GM19395 (cell line): Measurements from ENCODE around the gene ADD1.
"Not testable (repeated sequence)": the region's sequence is repeated elsewhere in the genome, so short reads cannot be mapped to it uniquely, and the experiment has no call there.

Experiments used
- ATAC-seq: cut with Tn5 transposase; IDR thresholded peaks from one replicate; pipeline ENCODE4 v1.9.1; 2021; ENCODE audit warnings: mild to moderate bottlenecking, moderate library complexity; ENCODE audit not compliant: unreplicated experiment

The ADD1 gene

GRCh38 chr4:2942037-2942531 is 98.4 kb downstream of the ADD1 start:
- ATAC-seq = no peak

GRCh38 chr4:2942532-2943363 is 99.1 kb downstream of the ADD1 start:
- no peak for ATAC-seq

DNA sequence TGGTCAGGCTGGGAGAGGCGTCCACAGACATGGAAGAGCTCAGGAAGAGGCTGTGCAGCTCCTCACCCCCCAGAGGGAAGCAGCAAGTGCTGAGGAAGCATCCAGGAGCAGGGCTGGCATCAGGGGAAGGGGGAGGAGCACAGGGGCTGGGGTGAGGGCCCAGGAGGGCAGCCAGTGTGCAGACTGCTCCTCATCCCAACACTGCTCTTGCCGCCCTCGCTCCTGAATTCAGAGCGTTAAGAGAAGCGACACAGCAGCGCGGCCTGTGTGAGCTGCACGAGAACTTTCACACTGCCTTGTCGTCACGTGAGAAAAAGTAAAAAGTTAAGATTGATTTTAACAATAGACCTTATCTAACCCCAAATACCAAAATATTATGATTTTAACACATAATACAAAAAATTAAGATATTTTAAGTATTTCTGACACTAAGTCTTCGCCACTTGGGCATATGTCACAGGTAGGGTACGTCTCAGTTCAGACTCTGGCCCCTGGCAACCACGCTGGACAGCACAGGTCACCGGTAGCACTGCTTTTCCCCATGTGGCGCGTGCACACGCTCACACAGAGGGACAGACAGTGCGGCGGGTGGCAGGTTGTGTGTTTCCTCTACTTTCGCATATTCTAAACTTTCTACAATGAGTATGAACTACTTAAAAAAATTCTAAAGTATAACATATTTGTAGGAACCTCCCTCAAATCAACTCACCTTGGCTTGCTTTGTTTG is 99.9 kb downstream of the ADD1 start:
- no peak for ATAC-seq

GRCh38 chr4:2944091-2944482 is 100.4 kb downstream of the ADD1 start:
- ATAC-seq = no peak

GRCh38 chr4:2944586-2945526 is 101.2 kb downstream of the ADD1 start:
- no peak for ATAC-seq

DNA sequence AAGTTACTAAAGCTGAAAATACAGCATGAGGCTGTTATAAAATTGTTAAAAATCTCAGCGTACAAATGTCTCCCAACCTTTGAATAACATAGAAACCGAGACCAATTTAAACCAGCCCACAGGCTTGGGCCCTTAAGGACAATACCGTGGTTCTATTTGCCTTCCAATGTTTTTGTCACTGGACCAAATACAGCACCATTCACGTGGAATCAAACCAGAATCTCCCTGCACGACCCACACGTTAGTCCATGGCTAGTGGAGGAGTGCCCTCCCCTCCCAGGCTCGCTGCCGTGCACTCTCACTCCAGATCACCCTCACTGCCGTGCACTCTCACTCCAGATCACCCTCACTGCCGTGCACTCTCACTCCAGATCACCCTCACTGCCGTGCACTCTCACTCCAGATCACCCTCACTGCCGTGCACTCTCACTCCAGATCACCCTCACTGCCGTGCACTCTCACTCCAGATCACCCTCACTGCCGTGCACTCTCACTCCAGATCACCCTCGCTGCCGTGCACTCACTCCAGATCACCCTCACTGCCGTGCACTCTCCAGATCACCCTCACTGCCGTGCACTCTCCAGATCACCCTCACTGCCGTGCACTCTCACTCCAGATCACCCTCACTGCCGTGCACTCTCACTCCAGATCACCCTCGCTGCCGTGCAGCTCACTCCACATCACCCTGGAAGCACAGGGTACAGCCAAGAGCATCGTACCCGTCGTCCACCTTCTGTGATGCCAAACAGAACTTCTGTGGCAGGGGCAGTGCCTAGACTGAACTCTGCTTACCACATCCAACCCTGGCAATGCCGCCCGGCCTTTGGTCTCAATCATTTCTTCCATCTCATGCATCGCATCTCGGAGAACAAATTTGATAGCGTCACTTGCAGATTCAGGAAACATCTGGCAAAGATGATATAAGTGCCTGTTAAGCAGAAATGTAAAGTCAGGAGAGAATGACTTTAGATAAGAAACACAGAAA is 102.3 kb downstream of the ADD1 start:
- not testable (repeated sequence) for ATAC-seq

- ATAC-seq = no peak
These were observed 103.4 kb downstream of the ADD1 start for GRCh38 chr4:2946812-2947600.

GRCh38 chr4:2947926-2948325 is 104.3 kb downstream of the ADD1 start:
- no peak for ATAC-seq

DNA sequence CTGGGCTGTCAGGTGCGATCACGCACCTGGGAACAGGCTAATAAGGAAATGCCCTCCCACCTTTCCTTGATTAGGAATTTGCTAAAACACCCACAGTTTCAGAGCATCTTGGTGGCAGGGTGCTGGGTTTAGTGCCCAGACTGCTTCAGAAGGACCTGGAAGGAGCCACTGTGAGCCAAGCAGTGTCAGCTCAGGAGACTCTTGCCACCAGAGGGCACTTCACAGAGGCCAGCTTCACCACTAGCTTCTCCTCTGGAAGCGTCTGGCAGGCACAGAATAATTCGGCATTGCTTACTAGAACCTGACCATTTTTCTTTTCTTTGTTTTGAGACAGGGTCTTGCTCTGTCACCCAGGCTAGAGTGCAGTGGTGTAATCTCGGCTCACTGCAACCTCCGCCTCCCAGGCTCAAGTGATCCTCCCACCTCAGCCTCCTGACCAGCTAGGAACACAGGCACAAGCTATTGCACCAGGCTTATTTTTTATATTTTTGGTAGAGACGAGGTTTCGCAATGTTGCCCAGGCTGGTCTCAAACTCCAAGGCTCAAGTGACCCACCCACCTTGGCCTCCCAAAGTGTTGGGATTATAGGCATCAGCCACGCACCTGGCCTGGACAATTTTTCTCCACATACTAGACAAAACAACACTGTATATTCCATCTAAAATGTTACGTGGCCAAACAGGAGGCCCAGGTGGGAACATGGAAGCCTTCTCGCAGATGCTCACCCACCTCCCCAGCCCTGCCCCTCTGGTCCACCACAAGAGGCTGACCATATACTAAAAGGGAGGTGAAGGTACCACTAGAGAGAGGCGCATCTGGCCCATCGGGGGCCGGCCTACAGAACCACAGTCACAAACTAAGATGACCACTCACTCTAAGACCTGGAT is 105.5 kb downstream of the ADD1 start:
- no peak for ATAC-seq

DNA sequence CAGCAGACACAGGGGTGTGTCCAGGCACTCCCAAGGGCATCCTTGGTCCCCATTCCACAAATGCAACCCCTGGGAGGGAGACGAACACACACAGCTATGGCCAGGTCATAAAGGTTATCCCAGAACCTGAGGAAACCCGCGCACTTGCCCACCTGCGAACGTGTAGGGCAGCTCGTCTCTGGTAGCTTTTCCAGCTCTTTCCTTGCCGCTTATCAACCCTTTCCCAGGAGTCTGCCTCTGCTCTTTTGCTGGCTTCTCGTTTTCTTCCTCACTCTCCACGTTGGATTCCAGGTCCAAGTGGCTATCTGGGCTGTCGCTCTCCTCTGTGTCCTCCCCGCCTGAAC is 106.1 kb downstream of the ADD1 start:
- no peak for ATAC-seq

GRCh38 chr4:2950221-2950989 is 106.8 kb downstream of the ADD1 start:
- ATAC-seq = no peak

DNA sequence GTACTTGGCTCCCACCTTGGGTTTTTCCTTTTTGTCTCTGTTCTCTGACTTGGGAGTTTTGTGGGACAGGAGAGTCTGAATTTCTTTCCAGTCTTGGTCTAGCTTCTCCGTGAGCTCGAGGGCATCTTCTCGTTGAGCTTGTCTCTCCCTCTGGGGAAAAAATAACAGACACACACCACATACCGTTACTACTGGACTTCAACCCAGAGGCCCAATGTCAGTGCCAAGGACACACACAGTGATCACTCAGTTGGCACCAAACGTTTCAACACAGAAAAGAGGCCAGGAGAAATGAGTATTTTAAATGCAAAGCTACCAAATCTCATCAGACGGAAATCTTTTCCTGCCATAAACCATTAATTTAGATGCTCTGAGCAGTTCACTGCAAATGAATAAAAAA is 109.9 kb downstream of the ADD1 start:
- no peak for ATAC-seq

DNA sequence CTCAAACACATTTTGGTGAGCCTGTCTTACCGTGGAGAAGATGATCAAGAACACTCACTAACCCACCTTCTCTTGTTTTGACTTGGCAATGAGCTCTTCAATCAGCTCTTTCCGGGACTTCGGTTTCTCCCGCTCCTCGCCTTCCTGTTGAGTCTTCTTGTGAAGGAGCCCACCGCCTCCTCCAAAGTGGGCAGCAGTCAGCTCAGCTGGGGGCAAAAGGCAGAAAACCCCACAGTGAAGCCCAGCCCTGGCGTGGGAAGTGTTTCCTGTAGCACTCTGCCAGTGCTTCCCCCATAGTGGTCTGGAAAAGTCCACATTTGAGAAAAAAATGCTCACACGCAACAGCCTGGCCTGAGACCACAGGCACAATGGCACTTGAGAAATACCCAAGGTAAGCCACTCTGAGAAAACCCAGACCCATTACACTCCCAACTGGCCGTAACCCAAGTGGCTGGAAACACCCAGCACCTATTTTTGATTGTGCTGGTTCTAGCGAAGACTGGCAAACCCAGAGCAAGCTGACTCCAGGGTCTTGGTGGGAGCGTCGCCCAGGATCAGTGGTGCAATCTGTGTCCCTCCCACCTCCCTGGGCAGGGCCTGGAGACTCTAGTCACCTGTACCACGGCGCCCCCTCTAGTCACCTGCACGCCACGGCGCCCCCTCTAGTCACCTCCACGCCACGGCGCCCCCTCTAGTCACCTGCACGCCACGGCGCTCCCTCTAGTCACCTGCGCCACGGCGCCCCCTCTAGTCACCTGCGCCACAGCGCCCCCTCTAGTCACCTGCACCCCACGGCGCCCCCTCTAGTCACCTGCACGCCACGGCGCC is 110.9 kb downstream of the ADD1 start:
- peak; percentile 63 for ATAC-seq

DNA sequence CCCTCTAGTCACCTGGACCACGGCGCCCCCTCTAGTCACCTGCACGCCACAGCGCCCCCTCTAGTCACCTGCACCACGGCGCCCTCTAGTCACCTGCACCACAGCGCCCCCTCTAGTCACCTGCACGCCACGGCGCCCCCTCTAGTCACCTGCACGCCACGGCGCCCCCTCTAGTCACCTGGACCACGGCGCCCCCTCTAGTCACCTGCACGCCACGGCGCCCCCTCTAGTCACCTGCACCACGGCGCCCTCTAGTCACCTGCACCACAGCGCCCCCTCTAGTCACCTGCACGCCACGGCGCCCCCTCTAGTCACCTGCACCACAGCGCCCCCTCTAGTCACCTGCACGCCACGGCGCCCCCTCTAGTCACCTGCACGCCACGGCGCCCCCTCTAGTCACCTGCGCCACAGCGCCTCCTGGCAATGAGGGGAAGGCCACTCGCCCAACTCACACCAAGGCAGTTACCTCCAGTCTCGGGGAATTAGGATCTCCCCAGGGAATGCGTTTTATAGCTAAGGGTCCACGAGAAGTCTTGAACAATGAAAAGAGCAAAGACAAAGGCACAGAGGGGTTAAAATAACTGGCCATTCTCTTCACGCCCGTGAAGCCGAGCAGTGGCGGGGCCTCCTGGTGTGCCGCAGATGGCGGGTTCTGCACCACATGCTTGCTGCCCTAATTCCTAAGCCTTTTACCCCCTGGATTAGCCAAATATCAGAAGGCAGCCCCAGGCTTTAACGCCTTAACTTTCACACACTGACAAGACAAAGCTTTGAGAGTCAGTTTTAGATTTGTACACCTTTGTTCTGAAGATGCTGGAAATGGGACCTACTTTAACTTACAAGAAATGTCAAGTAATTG is 111.8 kb downstream of the ADD1 start:
- not testable (repeated sequence) for ATAC-seq

- no peak for ATAC-seq
These were observed 114.8 kb downstream of the ADD1 start for GRCh38 chr4:2958446-2958845.

DNA sequence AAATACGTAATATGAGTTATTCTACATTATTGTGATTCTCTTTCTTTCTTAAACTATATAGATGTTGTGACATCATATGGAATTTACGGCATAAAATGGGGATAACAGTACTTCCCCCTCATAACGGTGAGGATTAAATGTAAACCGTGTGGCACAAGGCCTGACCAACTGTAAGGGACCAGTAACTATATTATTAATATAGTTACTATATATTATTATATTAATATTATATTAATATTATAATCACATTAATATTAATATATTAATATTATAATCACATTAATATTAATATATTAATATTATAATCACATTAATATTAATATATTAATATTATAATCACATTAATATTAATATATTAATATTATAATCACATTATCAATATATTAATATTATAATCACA is 116.8 kb downstream of the ADD1 start:
- not testable (repeated sequence) for ATAC-seq
